K562 (cell line): Measurements from ENCODE around the gene BAIAP3. TPM values are rescaled to one million over a fixed set of nuclear protein-coding genes. Genes with fewer than 3 reads are reported as not detected.

Experiments
- BCL6 ChIP-seq: fragments of 250-450 bp; sonication (Bioruptor Pico); IDR thresholded peaks from 2 replicates; pipeline ENCODE4 v1.4.0; 2020
- CAMTA2 ChIP-seq: fragments of 250-450 bp; sonication (Bioruptor Pico); conservative IDR thresholded peaks from 2 replicates; pipeline ENCODE4 v1.5.1; 2022
- CBFA2T2 ChIP-seq: fragments of 450-650 bp; conservative IDR thresholded peaks from 2 replicates; pipeline ENCODE4 v1.6.1; 2017; ENCODE audit warnings: mild to moderate bottlenecking
- CCNT2 ChIP-seq: IDR thresholded peaks from 2 replicates; pipeline ENCODE4 v1.6.1; 2011; ENCODE audit warnings: borderline replicate concordance, low read depth, mild to moderate bottlenecking, moderate library complexity, mixed read lengths, low read length; ENCODE audit not compliant: insufficient read length; ENCODE audit errors: extremely low read depth
- ELF1 ChIP-seq: fragments of 200-800 bp; sonication (Bioruptor generic); IDR thresholded peaks from 2 replicates; pipeline ENCODE4 v1.6.1; 2016; ENCODE audit warnings: missing genetic modification characterization, missing compliant biosample characterization
- ETS1 ChIP-seq: conservative IDR thresholded peaks from 2 replicates; pipeline ENCODE4 v1.6.1; 2011; ENCODE audit warnings: low read depth, mild to moderate bottlenecking, low read length; ENCODE audit not compliant: control insufficient read depth
- JUN ChIP-seq, 2 experiments: sonication (generic) in 1 of 2; formaldehyde crosslinking in 1 of 2; IDR thresholded peaks; 2 replicates each; pipeline versions ENCODE4 v1.6.1 to v1.8.0; 2012 to 2022; ENCODE audit warnings: borderline replicate concordance in 2 of 2, mild to moderate bottlenecking in 2 of 2, improper control_type of control experiment in 1 of 2, low read depth in 1 of 2, low read length in 1 of 2, missing genetic modification reagents in 1 of 2
- MLLT1 ChIP-seq, 2 experiments: fragments of 450-650 bp; IDR thresholded peaks; 2 replicates each; pipeline ENCODE4 v1.6.1; 2016
- NFYB ChIP-seq: IDR thresholded peaks from 2 replicates; pipeline ENCODE4 v1.6.1; 2011; ENCODE audit warnings: mild to moderate bottlenecking, moderate library complexity; ENCODE audit not compliant: insufficient read length; ENCODE audit errors: extremely low read depth
- PHF8 ChIP-seq: fragments of 200-600 bp; sonication (generic); IDR thresholded peaks from 2 replicates; pipeline ENCODE4 v1.6.1; 2012; ENCODE audit warnings: mixed run types, mild to moderate bottlenecking, inconsistent platforms, low read length, moderate library complexity, borderline replicate concordance
- POU5F1 ChIP-seq: fragments of 150-350 bp; IDR thresholded peaks from 2 replicates; pipeline ENCODE4 v1.6.1; 2014; ENCODE audit warnings: borderline replicate concordance, low read length, low read depth, mild to moderate bottlenecking; ENCODE audit not compliant: partially characterized antibody
- PTTG1 ChIP-seq: fragments of 450-650 bp; IDR thresholded peaks from 2 replicates; pipeline ENCODE4 v1.6.1; 2016; ENCODE audit warnings: low read depth, mild to moderate bottlenecking, missing genetic modification characterization, missing compliant biosample characterization
- RCOR1 ChIP-seq, 2 experiments: IDR thresholded peaks; 2 replicates each; pipeline ENCODE4 v1.6.1; 2012; ENCODE audit warnings: low read depth in 2 of 2, low read length in 2 of 2, borderline replicate concordance in 1 of 2, improper control_type of control experiment in 1 of 2
- SAP30 ChIP-seq: fragments of 200-600 bp; sonication (generic); IDR thresholded peaks from 2 replicates; pipeline ENCODE4 v1.6.1; 2012; ENCODE audit warnings: borderline replicate concordance, low read depth, mild to moderate bottlenecking, moderate library complexity, low read length, control low read depth, inconsistent platforms; ENCODE audit not compliant: insufficient read depth, poor library complexity, severe bottlenecking
- SFPQ ChIP-seq: fragments of 200-400 bp; formaldehyde crosslinking; IDR thresholded peaks from 2 replicates; pipeline ENCODE4 v1.6.1; 2017; ENCODE audit warnings: mild to moderate bottlenecking, low read depth, low read length, moderate library complexity
- TAF1 ChIP-seq: IDR thresholded peaks from 2 replicates; pipeline ENCODE4 v1.6.1; 2011; ENCODE audit warnings: mild to moderate bottlenecking, low read length, moderate library complexity; ENCODE audit not compliant: insufficient read depth, control insufficient read depth, severe bottlenecking; ENCODE audit errors: extremely low read depth
- TEAD4 ChIP-seq, 2 experiments: sonication (generic) in 1 of 2; formaldehyde crosslinking in 1 of 2; IDR thresholded peaks; 2 replicates each; pipeline versions ENCODE4 v1.6.1 to v1.8.0; 2012 to 2022; ENCODE audit warnings: borderline replicate concordance in 1 of 2, inconsistent platforms in 1 of 2, low read length in 1 of 2, mild to moderate bottlenecking in 1 of 2, missing genetic modification reagents in 1 of 2
- ZNF12 ChIP-seq: sonication (generic); formaldehyde crosslinking; IDR thresholded peaks from 2 replicates; pipeline ENCODE4 v1.4.0; 2020; ENCODE audit warnings: mild to moderate bottlenecking, missing genetic modification reagents
- ZNF143 ChIP-seq: sonication (generic); formaldehyde crosslinking; IDR thresholded peaks from 2 replicates; pipeline ENCODE4 v1.9.0; 2022; ENCODE audit warnings: mild to moderate bottlenecking, missing genetic modification reagents
- ZNF311 ChIP-seq: fragments of 250-450 bp; sonication (Bioruptor Pico); IDR thresholded peaks from 2 replicates; pipeline ENCODE4 v1.4.0; 2020; ENCODE audit warnings: mild to moderate bottlenecking, moderate library complexity
- ZNF324 ChIP-seq: fragments of 250-450 bp; sonication (Bioruptor Pico); IDR thresholded peaks from 2 replicates; pipeline ENCODE4 v1.4.0; 2020; ENCODE audit warnings: mild to moderate bottlenecking
- polyA plus RNA-seq, 8 experiments: library from polyadenylated mRNA; depleted of rRNA in 4 of 8; stranded (reverse) in 5 of 8; unstranded in 3 of 8; fragments of >200 nt; fragmentation: Nextera tagmentation in 2 of 8; fragmentation: Illumina TruSeq in 1 of 8; extraction: Ambion mirVana in 2 of 8; extraction: Trizol in 1 of 8; gene quantifications; 2 replicates each; pipeline versions ENCODE4 v1.2.1 to v1.2.3, GENCODE V29; 2011 to 2014; ENCODE audit warnings: inconsistent platforms in 1 of 8, missing spikeins in 1 of 8
- total RNA-seq, 7 experiments: library from RNA; depleted of rRNA in 6 of 7; stranded (reverse); fragments of >200 nt in 6 of 7; fragmentation: Illumina TruSeq in 2 of 7; extraction: Trizol in 2 of 7; gene quantifications; 2 replicates each; pipeline versions ENCODE4 v1.2.1 to v1.2.3, GENCODE V29; 2011 to 2021; ENCODE audit warnings: low replicate concordance in 1 of 7

Gene BAIAP3
- total and polyA plus RNA-seq, 9 of the 15 experiments (the other 6 are each of a cell fraction or from before 2014, with no cell fraction given): 0.03 to 4.5 (median 0.57) TPM; not detected in 1

- TF ChIP-seq SFPQ (no peak), ETS1 (peak; percentile 99), CCNT2 (peak; percentile 83), TEAD4 (IDR thresholded peaks at IDR 0.05; ENCODE audit: low read length) (no peak), TEAD4 (CRISPR knock-in tag; IDR thresholded peaks at IDR 0.05; ENCODE audit: borderline replicate concordance) (no peak), POU5F1 (peak; percentile 73), ELF1 (peak; percentile 99), CAMTA2 (no peak), PTTG1 (tag) (no peak), SAP30 (peak; percentile 94), ZNF311 (CRISPR knock-in tag) (no peak), JUN (IDR thresholded peaks at IDR 0.05; ENCODE audit: borderline replicate concordance, low read depth, low read length) (peak; percentile 46; the same call in 1 of the 2 replicates), JUN (CRISPR knock-in tag; IDR thresholded peaks at IDR 0.05; ENCODE audit: borderline replicate concordance) (no peak), RCOR1 (IDR thresholded peaks at IDR 0.05; ENCODE audit: borderline replicate concordance in 1 of 2, low read depth in 2 of 2, low read length in 2 of 2) (peak in 1 of 2 experiments; percentile 81; a peak in 1 of 4 replicates), MLLT1 (IDR thresholded peaks at IDR 0.05) (no peak), ZNF324 (no peak), CBFA2T2 (peak; percentile 92), NFYB (no peak), PHF8 (peak; percentile 94; the same call in 1 of the 2 replicates), BCL6 (no peak), ZNF143 (CRISPR knock-in tag) (peak; percentile 68), ZNF12 (CRISPR knock-in tag) (no peak), TAF1 (peak; percentile 90)
These were observed 18.3 kb downstream of the BAIAP3 start, which contains the start of the genes GNPTG and TSR3 (continued) for GRCh38 chr16:1351582-1352362.
